Neural cell (in vitro differentiated cells): ENCODE results near the gene GPC5. TPM values are rescaled to one million over a fixed set of nuclear protein-coding genes. Genes with fewer than 3 reads are reported as not detected.

Source experiments
- H2AFZ ChIP-seq: fragments of 200-600, 300-800 bp; sonication (generic), shearing (Covaris generic); 2 replicates; pipeline ENCODE4 v1.6.0; 2014; ENCODE audit warnings: low read depth, mild to moderate bottlenecking, antibody characterized with exemption, low read length, moderate library complexity
- H3F3A ChIP-seq: fragments of 200-600 bp; shearing (Covaris generic); 2 replicates; pipeline ENCODE4 v1.6.1; 2016; ENCODE audit warnings: mild to moderate bottlenecking, moderate library complexity, mixed read lengths, antibody characterized with exemption, low read length; ENCODE audit not compliant: insufficient read depth, poor library complexity, severe bottlenecking
- H3K27ac ChIP-seq: fragments of 200-600, 300-800 bp; sonication (generic), shearing (Covaris generic); 2 replicates; pipeline ENCODE4 v1.5.1; 2014; ENCODE audit warnings: mild to moderate bottlenecking, low read length, moderate library complexity
- H3K27me3 ChIP-seq: fragments of 300-800, 200-600 bp; sonication (generic), shearing (Covaris generic); 2 replicates; pipeline ENCODE4 v1.6.0; 2014; ENCODE audit warnings: mild to moderate bottlenecking, low read depth, low read length, moderate library complexity; ENCODE audit not compliant: insufficient read depth
- H3K36me3 ChIP-seq: fragments of 300-800, 200-600 bp; sonication (generic), shearing (Covaris generic); 2 replicates; pipeline ENCODE4 v1.5.1; 2014; ENCODE audit warnings: mild to moderate bottlenecking, antibody characterized with exemption, low read length, moderate library complexity; ENCODE audit not compliant: insufficient read depth
- H3K4me2 ChIP-seq: fragments of 300-800, 200-600 bp; sonication (generic), shearing (Covaris generic); 2 replicates; pipeline ENCODE4 v1.6.0; 2014; ENCODE audit warnings: mild to moderate bottlenecking, low read length
- H3K4me3 ChIP-seq: fragments of 300-800, 200-600 bp; sonication (generic), shearing (Covaris generic); 2 replicates; pipeline ENCODE4 v1.5.1; 2014; ENCODE audit warnings: mild to moderate bottlenecking, low read length, moderate library complexity
- H3K79me2 ChIP-seq: fragments of 200-600 bp; shearing (Covaris generic); replicated peaks from 2 replicates; pipeline ENCODE4 v1.6.0; 2014; ENCODE audit warnings: mild to moderate bottlenecking, low read length, moderate library complexity; ENCODE audit not compliant: insufficient read depth
- H3K9ac ChIP-seq: fragments of 300-800, 200-600 bp; sonication (generic), shearing (Covaris generic); 2 replicates; pipeline ENCODE4 v1.6.1; 2016; ENCODE audit warnings: mild to moderate bottlenecking, low read length, mixed read lengths
- H3K9me2 ChIP-seq: fragments of 200-600 bp; shearing (Covaris generic); 2 replicates; pipeline ENCODE4 v1.6.1; 2016; ENCODE audit warnings: mild to moderate bottlenecking, low read length, mixed read lengths; ENCODE audit not compliant: insufficient read depth
- H3K9me3 ChIP-seq: fragments of 200-600, 300-800 bp; sonication (generic), shearing (Covaris generic); 2 replicates; pipeline ENCODE4 v1.6.1; 2016; ENCODE audit warnings: mild to moderate bottlenecking, mixed run types, low read length, moderate library complexity, mixed read lengths
- H4K20me1 ChIP-seq: fragments of 200-600 bp; shearing (Covaris generic); 2 replicates; pipeline ENCODE4 v1.6.1; 2016; ENCODE audit warnings: mild to moderate bottlenecking, mixed run types; ENCODE audit not compliant: insufficient read depth
- CTCF ChIP-seq: fragments of 450-650 bp; IDR thresholded peaks from 2 replicates; pipeline ENCODE4 v1.5.1; 2014; ENCODE audit warnings: antibody characterized with exemption, mild to moderate bottlenecking, moderate library complexity; ENCODE audit not compliant: poor library complexity, severe bottlenecking
- EP300 ChIP-seq: fragments of 450-650 bp; conservative IDR thresholded peaks from 2 replicates; pipeline ENCODE4 v1.6.1; 2014; ENCODE audit warnings: antibody characterized with exemption, mild to moderate bottlenecking, moderate library complexity; ENCODE audit not compliant: poor library complexity, severe bottlenecking
- MXI1 ChIP-seq: fragments of 450-650 bp; conservative IDR thresholded peaks from 2 replicates; pipeline ENCODE4 v1.6.1; 2014; ENCODE audit warnings: antibody characterized with exemption, mild to moderate bottlenecking; ENCODE audit not compliant: poor library complexity, severe bottlenecking
- POLR2AphosphoS5 ChIP-seq: IDR thresholded peaks from 2 replicates; pipeline ENCODE4 v1.6.1; 2012
- REST ChIP-seq: IDR thresholded peaks from 2 replicates; pipeline ENCODE4 v1.6.1; 2012; ENCODE audit warnings: borderline replicate concordance
- SMC3 ChIP-seq: fragments of 450-650 bp; conservative IDR thresholded peaks from 2 replicates; pipeline ENCODE4 v1.6.1; 2014; ENCODE audit warnings: antibody characterized with exemption, mild to moderate bottlenecking, moderate library complexity; ENCODE audit not compliant: poor library complexity
- TAF1 ChIP-seq: IDR thresholded peaks from 2 replicates; pipeline ENCODE4 v1.6.1; 2012; ENCODE audit warnings: low read depth
- polyA plus RNA-seq: library from polyadenylated mRNA; depleted of rRNA; stranded (reverse); fragments of >200 nt; gene quantifications from 2 replicates; pipeline ENCODE4 v1.2.3, GENCODE V29; 2014

GPC5 gene
- polyA plus RNA-seq, 1 donor from 2014 or later = 5.0 TPM

- no peaks in the 10 kb centered on the region for H3K36me3 ChIP-seq
- H3K4me3 ChIP-seq = no peak overlapping the region
- H3K27me3 ChIP-seq = no peaks in the 10 kb centered on the region
- no peak overlapping the region for H2AFZ ChIP-seq
- no peaks in the 10 kb centered on the region for H3F3A ChIP-seq
- no peak for TF ChIP-seq MXI1
- TF ChIP-seq EP300 = no peak
- no peak for TF ChIP-seq REST
- no peak for TF ChIP-seq SMC3
- H3K9ac ChIP-seq = no peak overlapping the region
- H4K20me1 ChIP-seq = no peaks in the 10 kb centered on the region
- H3K27ac ChIP-seq = no peak overlapping the region
- H3K4me2 ChIP-seq = no peak overlapping the region
- no peaks in the 10 kb centered on the region for H3K79me2 ChIP-seq
- no peaks in the 10 kb centered on the region for H3K9me3 ChIP-seq
- H3K9me2 ChIP-seq = no peaks in the 10 kb centered on the region
These were observed 1370.6 kb downstream of the GPC5 start for GRCh38 chr13:92769046-92769445.

GRCh38 chr13:92775658-92776057, 1377.2 kb downstream of the GPC5 start:
- Histone ChIP-seq H2AFZ (no peak overlapping the region), H3K9me2 (no peaks in the 10 kb centered on the region), H3K36me3 (no peaks in the 10 kb centered on the region), H3K79me2 (no peaks in the 10 kb centered on the region), H3K27me3 (no peaks in the 10 kb centered on the region), H4K20me1 (no peaks in the 10 kb centered on the region), H3K9ac (no peak overlapping the region), H3F3A (no peaks in the 10 kb centered on the region), H3K4me3 (no peak overlapping the region), H3K9me3 (no peaks in the 10 kb centered on the region), H3K27ac (no peak overlapping the region), H3K4me2 (no peak overlapping the region)
- TF ChIP-seq EP300 (no peak), TAF1 (no peak), REST (no peak), POLR2AphosphoS5 (no peak), MXI1 (no peak), CTCF (no peak)
